Sigmoid colon (tissue), 4 donors: ENCODE results near the gene TMEM35A.

Experiments used
- CTCF ChIP-seq, 4 experiments: fragments of 450-650 bp in 3 of 4; fragments of 200-600 bp in 1 of 4; IDR thresholded peaks; one replicate each; pipeline ENCODE4 v1.5.1; 2016 to 2019; ENCODE audit warnings: antibody characterized with exemption in 4 of 4, mild to moderate bottlenecking in 3 of 4, moderate library complexity in 2 of 4
- EP300 ChIP-seq, 4 donors: sonication (generic); formaldehyde crosslinking; IDR thresholded peaks; one replicate each; pipeline ENCODE4 v1.6.1; 2017; ENCODE audit warnings: antibody characterized with exemption in 4 of 4
- POLR2A ChIP-seq, 2 donors: fragments of 450-650 bp; IDR thresholded peaks; one replicate each; pipeline ENCODE4 v1.6.1; 2016; ENCODE audit warnings: antibody characterized with exemption in 2 of 2, mild to moderate bottlenecking in 2 of 2, moderate library complexity in 2 of 2
- POLR2AphosphoS5 ChIP-seq, 4 donors: sonication (generic); formaldehyde crosslinking; IDR thresholded peaks; one replicate each; pipeline ENCODE4 v1.6.1; 2017; ENCODE audit warnings: antibody characterized with exemption in 4 of 4

- no peak for TF ChIP-seq CTCF (IDR thresholded peaks at IDR 0.05)
- no peak for TF ChIP-seq EP300 (IDR thresholded peaks at IDR 0.05)
- no peak for TF ChIP-seq POLR2AphosphoS5 (IDR thresholded peaks at IDR 0.05)
- TF ChIP-seq POLR2A (IDR thresholded peaks at IDR 0.05): no peak
Observed at GRCh38 chrX:101079736-101080270, 1.1 kb downstream of the TMEM35A start.
